Measurements from ENCODE around the gene NFATC2IP. TPM values are rescaled to one million over a fixed set of nuclear protein-coding genes. Genes with fewer than 3 reads are reported as not detected.

Gene NFATC2IP
- total and polyA plus RNA-seq, 10 of the 15 experiments (the other 5 are each of a cell fraction or from before 2014, with no cell fraction given) = 12.2 to 93.9 (median 46.9) TPM

DNA sequence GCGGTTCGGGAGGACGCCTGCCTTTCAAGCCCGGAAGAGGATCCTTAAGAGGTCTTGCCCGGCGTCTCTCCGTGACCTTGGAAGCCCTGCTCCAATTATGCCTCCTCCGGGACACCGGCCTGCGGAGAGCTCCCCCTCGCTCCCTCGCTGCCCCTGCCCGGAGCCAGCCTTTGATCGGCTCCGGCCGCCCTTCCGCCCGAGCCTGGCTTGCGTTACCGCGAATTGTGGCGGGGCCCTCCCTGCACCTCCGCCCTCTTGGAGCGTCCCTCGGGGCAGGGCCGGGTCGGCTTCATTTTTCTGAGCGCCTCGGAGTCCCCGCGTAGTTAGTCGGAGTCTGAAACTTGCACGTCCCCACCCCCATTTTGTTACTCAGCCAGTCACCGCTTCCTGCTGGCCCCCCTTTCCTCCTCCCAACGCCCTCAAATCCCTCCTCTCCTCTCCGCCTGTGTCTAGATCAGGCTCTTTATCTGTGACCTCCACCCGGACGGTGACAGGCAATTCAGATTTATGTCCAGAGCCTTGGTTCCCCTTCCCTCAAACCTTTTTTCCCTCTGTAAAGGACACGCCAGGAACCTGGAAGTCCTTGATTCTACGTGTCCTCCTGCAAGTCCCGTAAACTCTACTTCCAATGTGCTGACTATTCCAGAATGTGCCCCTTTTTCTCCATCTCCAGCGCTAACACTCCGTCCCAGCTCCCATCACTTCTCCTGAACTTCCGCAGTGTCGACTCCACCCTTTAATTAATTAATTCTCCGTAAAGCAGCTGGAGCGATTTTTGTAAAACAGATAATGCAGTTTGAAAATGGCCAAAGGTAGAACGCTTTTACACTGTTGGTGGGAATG, 25.1 kb upstream of the NFATC2IP start (continued):
- peak; percentile 90 for TF ChIP-seq MEF2B (IDR thresholded peaks at IDR 0.05; ENCODE audit: partially characterized antibody, poor library complexity, severe bottlenecking)
- peak; percentile 75; the same call in 1 of the 2 replicates for TF ChIP-seq TAF1 (IDR thresholded peaks at IDR 0.05; ENCODE audit: borderline replicate concordance, low read depth, low read length)
- TF ChIP-seq, protein P1, sequence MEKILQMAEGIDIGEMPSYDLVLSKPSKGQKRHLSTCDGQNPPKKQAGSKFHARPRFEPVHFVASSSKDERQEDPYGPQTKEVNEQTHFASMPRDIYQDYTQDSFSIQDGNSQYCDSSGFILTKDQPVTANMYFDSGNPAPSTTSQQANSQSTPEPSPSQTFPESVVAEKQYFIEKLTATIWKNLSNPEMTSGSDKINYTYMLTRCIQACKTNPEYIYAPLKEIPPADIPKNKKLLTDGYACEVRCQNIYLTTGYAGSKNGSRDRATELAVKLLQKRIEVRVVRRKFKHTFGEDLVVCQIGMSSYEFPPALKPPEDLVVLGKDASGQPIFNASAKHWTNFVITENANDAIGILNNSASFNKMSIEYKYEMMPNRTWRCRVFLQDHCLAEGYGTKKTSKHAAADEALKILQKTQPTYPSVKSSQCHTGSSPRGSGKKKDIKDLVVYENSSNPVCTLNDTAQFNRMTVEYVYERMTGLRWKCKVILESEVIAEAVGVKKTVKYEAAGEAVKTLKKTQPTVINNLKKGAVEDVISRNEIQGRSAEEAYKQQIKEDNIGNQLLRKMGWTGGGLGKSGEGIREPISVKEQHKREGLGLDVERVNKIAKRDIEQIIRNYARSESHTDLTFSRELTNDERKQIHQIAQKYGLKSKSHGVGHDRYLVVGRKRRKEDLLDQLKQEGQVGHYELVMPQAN (conservative IDR thresholded peaks at IDR 0.05) = peak; percentile 69; the same call in 1 of the 2 replicates
- peak; percentile 37; the same call in 1 of the 2 replicates for TF ChIP-seq SMAD5 (IDR thresholded peaks at IDR 0.05; ENCODE audit: low read depth)
- TF ChIP-seq, protein P2, sequence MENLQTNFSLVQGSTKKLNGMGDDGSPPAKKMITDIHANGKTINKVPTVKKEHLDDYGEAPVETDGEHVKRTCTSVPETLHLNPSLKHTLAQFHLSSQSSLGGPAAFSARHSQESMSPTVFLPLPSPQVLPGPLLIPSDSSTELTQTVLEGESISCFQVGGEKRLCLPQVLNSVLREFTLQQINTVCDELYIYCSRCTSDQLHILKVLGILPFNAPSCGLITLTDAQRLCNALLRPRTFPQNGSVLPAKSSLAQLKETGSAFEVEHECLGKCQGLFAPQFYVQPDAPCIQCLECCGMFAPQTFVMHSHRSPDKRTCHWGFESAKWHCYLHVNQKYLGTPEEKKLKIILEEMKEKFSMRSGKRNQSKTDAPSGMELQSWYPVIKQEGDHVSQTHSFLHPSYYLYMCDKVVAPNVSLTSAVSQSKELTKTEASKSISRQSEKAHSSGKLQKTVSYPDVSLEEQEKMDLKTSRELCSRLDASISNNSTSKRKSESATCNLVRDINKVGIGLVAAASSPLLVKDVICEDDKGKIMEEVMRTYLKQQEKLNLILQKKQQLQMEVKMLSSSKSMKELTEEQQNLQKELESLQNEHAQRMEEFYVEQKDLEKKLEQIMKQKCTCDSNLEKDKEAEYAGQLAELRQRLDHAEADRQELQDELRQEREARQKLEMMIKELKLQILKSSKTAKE (IDR thresholded peaks at IDR 0.05; ENCODE audit: low read depth, poor library complexity, severe bottlenecking) = peak; percentile 62
- peak; percentile 91 for TF ChIP-seq LARP7 (IDR thresholded peaks at IDR 0.05)
- TF ChIP-seq PML (IDR thresholded peaks at IDR 0.05; ENCODE audit: low read length) = peak; percentile 76
- TF ChIP-seq POLR2A (IDR thresholded peaks at IDR 0.05; ENCODE audit: low read depth, low read length) = peak; percentile 82
- no peak for TF ChIP-seq BCL11A (IDR thresholded peaks at IDR 0.05; ENCODE audit: low read depth, low read length)
- TF ChIP-seq NRF1 (conservative IDR thresholded peaks at IDR 0.05; ENCODE audit: low read depth, low read length) = no peak
- no peak for TF ChIP-seq BMI1 (IDR thresholded peaks at IDR 0.05; ENCODE audit: borderline replicate concordance)
- TF ChIP-seq NR2F1 (conservative IDR thresholded peaks at IDR 0.05) = peak; percentile 91
- TF ChIP-seq BACH1 (IDR thresholded peaks at IDR 0.05; ENCODE audit: borderline replicate concordance) = peak; percentile 73; the same call in 1 of the 2 replicates
- 0 out of 2 replicates have a peak, but pooled peaks have one; percentile 32 for TF ChIP-seq CBX5 (IDR thresholded peaks at IDR 0.05; ENCODE audit: low read depth)
- peak; percentile 85 for TF ChIP-seq POLR2AphosphoS5 (IDR thresholded peaks at IDR 0.05; ENCODE audit: low read length)
- TF ChIP-seq, protein P3, sequence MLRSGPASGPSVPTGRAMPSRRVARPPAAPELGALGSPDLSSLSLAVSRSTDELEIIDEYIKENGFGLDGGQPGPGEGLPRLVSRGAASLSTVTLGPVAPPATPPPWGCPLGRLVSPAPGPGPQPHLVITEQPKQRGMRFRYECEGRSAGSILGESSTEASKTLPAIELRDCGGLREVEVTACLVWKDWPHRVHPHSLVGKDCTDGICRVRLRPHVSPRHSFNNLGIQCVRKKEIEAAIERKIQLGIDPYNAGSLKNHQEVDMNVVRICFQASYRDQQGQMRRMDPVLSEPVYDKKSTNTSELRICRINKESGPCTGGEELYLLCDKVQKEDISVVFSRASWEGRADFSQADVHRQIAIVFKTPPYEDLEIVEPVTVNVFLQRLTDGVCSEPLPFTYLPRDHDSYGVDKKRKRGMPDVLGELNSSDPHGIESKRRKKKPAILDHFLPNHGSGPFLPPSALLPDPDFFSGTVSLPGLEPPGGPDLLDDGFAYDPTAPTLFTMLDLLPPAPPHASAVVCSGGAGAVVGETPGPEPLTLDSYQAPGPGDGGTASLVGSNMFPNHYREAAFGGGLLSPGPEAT (IDR thresholded peaks at IDR 0.05; ENCODE audit: low read depth) = peak; percentile 78
- TF ChIP-seq RCOR1 (conservative IDR thresholded peaks at IDR 0.05; ENCODE audit: low read depth, low read length) = 0 out of 2 replicates have a peak, but pooled peaks have one; percentile 44
- TF ChIP-seq GABPA (IDR thresholded peaks at IDR 0.05; ENCODE audit: low read depth) = no peak
- TF ChIP-seq CHD1 (IDR thresholded peaks at IDR 0.05; ENCODE audit: low read depth, low read length) = no peak
- 0 out of 3 replicates have a peak, but pooled peaks of 1 of the 2 experiments have one; percentile 13 for TF ChIP-seq EGR1 (IDR thresholded peaks at IDR 0.05; ENCODE audit: borderline replicate concordance in 1 of 2, low read depth in 2 of 2, low read length in 2 of 2)
- TF ChIP-seq, protein P4, sequence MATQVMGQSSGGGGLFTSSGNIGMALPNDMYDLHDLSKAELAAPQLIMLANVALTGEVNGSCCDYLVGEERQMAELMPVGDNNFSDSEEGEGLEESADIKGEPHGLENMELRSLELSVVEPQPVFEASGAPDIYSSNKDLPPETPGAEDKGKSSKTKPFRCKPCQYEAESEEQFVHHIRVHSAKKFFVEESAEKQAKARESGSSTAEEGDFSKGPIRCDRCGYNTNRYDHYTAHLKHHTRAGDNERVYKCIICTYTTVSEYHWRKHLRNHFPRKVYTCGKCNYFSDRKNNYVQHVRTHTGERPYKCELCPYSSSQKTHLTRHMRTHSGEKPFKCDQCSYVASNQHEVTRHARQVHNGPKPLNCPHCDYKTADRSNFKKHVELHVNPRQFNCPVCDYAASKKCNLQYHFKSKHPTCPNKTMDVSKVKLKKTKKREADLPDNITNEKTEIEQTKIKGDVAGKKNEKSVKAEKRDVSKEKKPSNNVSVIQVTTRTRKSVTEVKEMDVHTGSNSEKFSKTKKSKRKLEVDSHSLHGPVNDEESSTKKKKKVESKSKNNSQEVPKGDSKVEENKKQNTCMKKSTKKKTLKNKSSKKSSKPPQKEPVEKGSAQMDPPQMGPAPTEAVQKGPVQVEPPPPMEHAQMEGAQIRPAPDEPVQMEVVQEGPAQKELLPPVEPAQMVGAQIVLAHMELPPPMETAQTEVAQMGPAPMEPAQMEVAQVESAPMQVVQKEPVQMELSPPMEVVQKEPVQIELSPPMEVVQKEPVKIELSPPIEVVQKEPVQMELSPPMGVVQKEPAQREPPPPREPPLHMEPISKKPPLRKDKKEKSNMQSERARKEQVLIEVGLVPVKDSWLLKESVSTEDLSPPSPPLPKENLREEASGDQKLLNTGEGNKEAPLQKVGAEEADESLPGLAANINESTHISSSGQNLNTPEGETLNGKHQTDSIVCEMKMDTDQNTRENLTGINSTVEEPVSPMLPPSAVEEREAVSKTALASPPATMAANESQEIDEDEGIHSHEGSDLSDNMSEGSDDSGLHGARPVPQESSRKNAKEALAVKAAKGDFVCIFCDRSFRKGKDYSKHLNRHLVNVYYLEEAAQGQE (IDR thresholded peaks at IDR 0.05; ENCODE audit: low read depth, low read length) = no peak
